Esophagus squamous epithelium (tissue), 5 donors: ENCODE results near the gene OVAAL. TPM values are rescaled to one million over a fixed set of nuclear protein-coding genes. Genes with fewer than 3 reads are reported as not detected.

Experiments used
- DNase-seq: peaks from one replicate; lab custom pipeline; 2025; lab: John Stamatoyannopoulos, UW
- H3K27ac ChIP-seq, 4 donors: fragments of 200-600 bp; sonication (generic); one replicate each; pipeline ENCODE4 v1.5.1; 2016 to 2019; ENCODE audit warnings: mild to moderate bottlenecking in 1 of 4
- H3K27me3 ChIP-seq, 4 donors: fragments of 200-600 bp; sonication (generic); 1 replicate in 3 of 4; 2 replicates in 1 of 4; pipeline versions ENCODE4 v1.5.1 to v1.6.0; 2017 to 2021; ENCODE audit warnings: antibody characterized with exemption in 1 of 4
- H3K36me3 ChIP-seq, 3 donors: fragments of 200-600 bp; sonication (generic); one replicate each; pipeline ENCODE4 v1.5.1; 2016 to 2019
- H3K4me1 ChIP-seq, 3 donors: fragments of 200-600 bp; sonication (generic); one replicate each; pipeline ENCODE4 v1.5.1; 2017 to 2019
- H3K4me3 ChIP-seq, 4 donors: fragments of 200-600 bp; sonication (generic); 1 replicate in 3 of 4; 2 replicates in 1 of 4; pipeline ENCODE4 v1.5.1; 2016 to 2019; ENCODE audit warnings: mild to moderate bottlenecking in 2 of 4, moderate library complexity in 1 of 4
- H3K9me3 ChIP-seq, 3 donors: fragments of 200-600 bp; sonication (generic); one replicate each; pipeline ENCODE4 v1.5.1; 2016 to 2019
- CTCF ChIP-seq, 6 experiments: fragments of 450-650 bp in 4 of 6; fragments of 200-600 bp in 2 of 6; sonication (generic) in 2 of 6; IDR thresholded peaks; one replicate each; pipeline ENCODE4 v1.5.1; 2016 to 2019; ENCODE audit warnings: antibody characterized with exemption in 6 of 6, mild to moderate bottlenecking in 4 of 6, moderate library complexity in 4 of 6
- POLR2A ChIP-seq, 4 donors: fragments of 450-650 bp; IDR thresholded peaks; one replicate each; pipeline ENCODE4 v1.6.1; 2017; ENCODE audit warnings: antibody characterized with exemption in 4 of 4, mild to moderate bottlenecking in 4 of 4, moderate library complexity in 3 of 4
- WGBS, 2 donors: methylation state at CpG; one replicate each; pipeline ENCODE4 v1.1.5; 2018; 5-methylcytosine and 5-hydroxymethylcytosine counted together
- intact Hi-C: fragments of 100-400 bp; cut with DNase I; formaldehyde crosslinking; loops from one replicate; pipeline ENCODE4 v1.15.0; 2022
- total RNA-seq, 4 donors: library from RNA; depleted of rRNA; stranded (reverse); fragments of >200 nt; gene quantifications; one replicate each; pipeline ENCODE4 v1.1.0, GENCODE V29; 2016
- donor health status: DM: yes; HTN: yes; CAD: no.

OVAAL gene
- total RNA-seq, 4 donors from 2014 or later = not detected

- Histone ChIP-seq H3K27me3 (no peaks in the 10 kb centered on the region), H3K27ac (no peak overlapping the region), H3K4me3 (no peak overlapping the region), H3K9me3 (no peaks in the 10 kb centered on the region), H3K4me1 (peaks cover 0 to 14% (median 8%) of the 10 kb centered on the region in 3 donors), H3K36me3 (no peaks in the 10 kb centered on the region)
- intact Hi-C loops = no loop called here
- DNase-seq = no peak
- WGBS, 2 donors = 91 to 95% methylated on average over 7 of the region's 7 CpGs
- no peak for TF ChIP-seq POLR2A (IDR thresholded peaks at IDR 0.05)
- TF ChIP-seq CTCF (IDR thresholded peaks at IDR 0.05) = no peak
These were observed 19.6 kb upstream of the OVAAL start for GRCh38 chr1:180539136-180539535.

- H3K27ac ChIP-seq = no peak overlapping the region
- TF ChIP-seq CTCF (IDR thresholded peaks at IDR 0.05) (no peak), POLR2A (IDR thresholded peaks at IDR 0.05) (no peak)
- no peaks in the 10 kb centered on the region for H3K36me3 ChIP-seq
- intact Hi-C loops = no loop called here
- no peaks in the 10 kb centered on the region for H3K27me3 ChIP-seq
- 62 to 63% methylated on average over 12 to 14 of the region's 14 CpGs for WGBS, 2 donors
- peaks cover 0 to 8% (median 8%) of the 10 kb centered on the region in 3 donors for H3K4me1 ChIP-seq
- H3K4me3 ChIP-seq = no peak overlapping the region
- no peaks in the 10 kb centered on the region for H3K9me3 ChIP-seq
- no peak for DNase-seq
These were observed 17.8 kb upstream of the OVAAL start for GRCh38 chr1:180540697-180541594.

GRCh38 chr1:180542113-180542837 is 16.5 kb upstream of the OVAAL start:
- Histone ChIP-seq H3K36me3 (no peaks in the 10 kb centered on the region), H3K27ac (peak overlapping the region in 1 of 4 donors; percentile 55), H3K9me3 (no peaks in the 10 kb centered on the region), H3K27me3 (no peaks in the 10 kb centered on the region), H3K4me3 (no peak overlapping the region), H3K4me1 (peaks cover 0 to 8% (median 8%) of the 10 kb centered on the region in 3 donors)
- no peak for DNase-seq
- WGBS, 2 donors = 46 to 47% methylated on average over 9 of the region's 9 CpGs
- TF ChIP-seq CTCF (IDR thresholded peaks at IDR 0.05) = no peak
- TF ChIP-seq POLR2A (IDR thresholded peaks at IDR 0.05) = no peak
- intact Hi-C loops = no loop called here

GRCh38 chr1:180542838-180543145 is 16.0 kb upstream of the OVAAL start:
- no peak for TF ChIP-seq CTCF (IDR thresholded peaks at IDR 0.05)
- TF ChIP-seq POLR2A (IDR thresholded peaks at IDR 0.05) = no peak
- Histone ChIP-seq H3K4me1 (peaks cover 0 to 8% (median 8%) of the 10 kb centered on the region in 3 donors), H3K9me3 (no peaks in the 10 kb centered on the region), H3K27me3 (no peaks in the 10 kb centered on the region), H3K4me3 (no peak overlapping the region), H3K36me3 (no peaks in the 10 kb centered on the region), H3K27ac (peak overlapping the region in 1 of 4 donors; percentile 55)
- intact Hi-C loops = no loop called here
- 14 to 27% methylated on average over 2 of the region's 2 CpGs for WGBS, 2 donors
- DNase-seq = no peak

GRCh38 chr1:180544050-180544449 is 14.7 kb upstream of the OVAAL start:
- Histone ChIP-seq H3K27ac (no peak overlapping the region), H3K36me3 (no peaks in the 10 kb centered on the region), H3K9me3 (no peaks in the 10 kb centered on the region), H3K4me3 (no peak overlapping the region), H3K27me3 (no peaks in the 10 kb centered on the region), H3K4me1 (peaks cover 0 to 8% (median 8%) of the 10 kb centered on the region in 3 donors)
- TF ChIP-seq CTCF (IDR thresholded peaks at IDR 0.05) (no peak), POLR2A (IDR thresholded peaks at IDR 0.05) (no peak)
- 63 to 80% methylated on average over 1 of the region's 4 CpGs for WGBS, 2 donors
- no peak for DNase-seq
- intact Hi-C loops = no loop called here
